CD4-positive, alpha-beta memory T cell (primary cell): ENCODE measurements around the gene GAMT. TPM values are rescaled to one million over a fixed set of nuclear protein-coding genes. Genes with fewer than 3 reads are reported as not detected.
A peak's percentile ranks its signal among the peaks of the same experiment; 100 is the strongest.
"Not testable (repeated sequence)": the region's sequence is repeated elsewhere in the genome, so short reads cannot be mapped to it uniquely, and the experiment has no call there.

ENCODE experiments used
- CTCF ChIA-PET: fragments of 350-600 bp; sonication (Branson Sonifier 250); formaldehyde crosslinking; loops from one replicate; lab custom pipeline; 2021; ENCODE audit warnings: inconsistent platforms; ENCODE audit not compliant: partially characterized antibody; lab: Charles Lee
- POLR2A ChIA-PET: fragments of 350-600 bp; sonication (Branson Sonifier 250); formaldehyde crosslinking; loops from one replicate; lab custom pipeline; 2021; ENCODE audit not compliant: partially characterized antibody; lab: Charles Lee
- DNase-seq, 5 donors: peaks; one replicate each; pipeline versions ENCODE4 v3.0.0 to v3.0.0-alpha.2; 2020 to 2022; ENCODE audit warnings: mixed read lengths in 1 of 5
- H3K27ac ChIP-seq: one replicate; pipeline ENCODE4 v1.7.0; 2013; ENCODE audit warnings: low read depth, low read length
- H3K27me3 ChIP-seq: 2 replicates; pipeline ENCODE4 v1.7.0; 2013; ENCODE audit warnings: mild to moderate bottlenecking, low read length, moderate library complexity; ENCODE audit not compliant: insufficient read depth
- H3K36me3 ChIP-seq: 2 replicates; pipeline ENCODE4 v1.7.0; 2013; ENCODE audit warnings: mild to moderate bottlenecking, low read length, moderate library complexity; ENCODE audit not compliant: insufficient read depth
- H3K4me1 ChIP-seq: 2 replicates; pipeline ENCODE4 v1.7.0; 2013; ENCODE audit warnings: mild to moderate bottlenecking, low read length, moderate library complexity; ENCODE audit not compliant: insufficient read depth
- H3K4me3 ChIP-seq, 2 donors: one replicate each; pipeline ENCODE4 v1.7.0; 2013; ENCODE audit warnings: low read length in 2 of 2, mild to moderate bottlenecking in 1 of 2
- H3K9me3 ChIP-seq, 2 donors: one replicate each; pipeline ENCODE4 v1.7.0; 2013; ENCODE audit warnings: low read length in 2 of 2, control low read depth in 1 of 2; ENCODE audit not compliant: control insufficient read depth in 1 of 2
- H3K27ac Mint-ChIP-seq, 7 donors: one replicate each; pipeline ENCODE4 v1.8.0; 2020 to 2021; ENCODE audit warnings: mixed read lengths in 7 of 7, mild to moderate bottlenecking in 6 of 7, inconsistent platforms in 3 of 7, moderate library complexity in 3 of 7
- H3K27me3 Mint-ChIP-seq, 2 donors: one replicate each; pipeline ENCODE4 v1.8.0; 2020 to 2021; ENCODE audit warnings: mixed read lengths in 2 of 2
- H3K36me3 Mint-ChIP-seq, 2 donors: one replicate each; pipeline ENCODE4 v1.8.0; 2020 to 2021; ENCODE audit warnings: mixed read lengths in 2 of 2, inconsistent platforms in 1 of 2, mild to moderate bottlenecking in 1 of 2
- H3K4me1 Mint-ChIP-seq, 4 donors: one replicate each; pipeline ENCODE4 v1.8.0; 2020 to 2021; ENCODE audit warnings: mixed read lengths in 4 of 4, mild to moderate bottlenecking in 1 of 4
- H3K4me3 Mint-ChIP-seq, 8 donors: one replicate each; pipeline ENCODE4 v1.8.0; 2020 to 2021; ENCODE audit warnings: mixed read lengths in 8 of 8, mild to moderate bottlenecking in 7 of 8, moderate library complexity in 6 of 8, inconsistent platforms in 3 of 8
- H3K9me3 Mint-ChIP-seq, 8 donors: one replicate each; pipeline ENCODE4 v1.8.0; 2020 to 2021; ENCODE audit warnings: mixed read lengths in 8 of 8, mild to moderate bottlenecking in 5 of 8, inconsistent platforms in 3 of 8, moderate library complexity in 1 of 8
- intact Hi-C: fragments of 100-400 bp; cut with micrococcal nuclease; formaldehyde crosslinking; loops from one replicate; pipeline ENCODE4 v1.15.1; 2023
- polyA plus RNA-seq, 2 donors: library from polyadenylated mRNA; unstranded; fragments of 300-500 nt; fragmentation: Illumina TruSeq; gene quantifications; one replicate each; pipeline ENCODE4 v1.2.3, GENCODE V29; 2021
- total RNA-seq, 2 experiments: library from RNA; stranded (reverse); gene quantifications; one replicate each; pipeline ENCODE4 v1.2.3, GENCODE V29; 2021

Gene GAMT
- total and polyA plus RNA-seq, 4 experiments from 2014 or later, result 15.9 to 20.3 (median 17.8) TPM

GRCh38 chr19:1420085-1420484 lies 18.7 kb upstream of the GAMT start:
- H3K27ac Mint-ChIP-seq, H3K9me3 Mint-ChIP-seq, H3K27me3 Mint-ChIP-seq, H3K27ac ChIP-seq, H3K9me3 ChIP-seq, CTCF ChIA-PET, H3K27me3 ChIP-seq, H3K4me3 Mint-ChIP-seq, intact Hi-C loops, H3K4me3 ChIP-seq, DNase-seq: not testable (repeated sequence)
- peaks cover 26% of the 10 kb centered on the region for H3K4me1 ChIP-seq
- Mint-ChIP-seq H3K36me3 (peaks cover 27 to 51% of the 10 kb centered on the region in 2 donors), H3K4me1 (peaks cover 19 to 38% (median 25%) of the 10 kb centered on the region in 4 donors)
- peaks cover 76% of the 10 kb centered on the region for H3K36me3 ChIP-seq
- POLR2A ChIA-PET, result interaction anchor here (2.0 kb wide), 1 partner anchor 12 kb away, joined by 5 read pairs; no protein-coding TSS in a partner anchor

GRCh38 chr19:1418951-1419738 lies 17.8 kb upstream of the GAMT start:
- H3K27me3 ChIP-seq, result no peaks in the 10 kb centered on the region
- Mint-ChIP-seq H3K27me3 (no peaks in the 10 kb centered on the region), H3K9me3 (peaks cover 0 to 4% (median 0%) of the 10 kb centered on the region in 8 donors), H3K4me1 (peaks cover 19 to 44% (median 29%) of the 10 kb centered on the region in 4 donors), H3K27ac (peak overlapping the region in 2 of 7 donors; percentile 17 to 38), H3K4me3 (no peak overlapping the region), H3K36me3 (peaks cover 24 to 49% of the 10 kb centered on the region in 2 donors)
- H3K27ac ChIP-seq, result no peak overlapping the region
- no peak overlapping the region for H3K4me3 ChIP-seq
- peaks cover 69% of the 10 kb centered on the region for H3K36me3 ChIP-seq
- intact Hi-C loops, result no loop called here
- CTCF ChIA-PET, result interaction anchor here (1.1 to 1.2 kb wide), 2 partner anchors 18 to 26 kb away, joined by 3 read pairs; no protein-coding TSS in a partner anchor
- no peaks in the 10 kb centered on the region for H3K9me3 ChIP-seq
- peaks cover 31% of the 10 kb centered on the region for H3K4me1 ChIP-seq
- no peak for DNase-seq
- POLR2A ChIA-PET, result interaction anchor here (2.4 kb wide), 1 partner anchor 10 kb away, joined by 10 read pairs; no protein-coding TSS in a partner anchor

- Mint-ChIP-seq H3K36me3 (peaks cover 23 to 50% of the 10 kb centered on the region in 2 donors), H3K4me3 (peak overlapping the region in 1 of 8 donors; percentile 13), H3K27ac (no peak overlapping the region), H3K9me3 (peaks cover 0 to 2% (median 0%) of the 10 kb centered on the region in 8 donors), H3K27me3 (no peaks in the 10 kb centered on the region), H3K4me1 (peaks cover 22 to 50% (median 35%) of the 10 kb centered on the region in 4 donors)
- intact Hi-C loops, result no loop called here
- Histone ChIP-seq H3K27ac (no peak overlapping the region), H3K27me3 (no peaks in the 10 kb centered on the region), H3K4me1 (peaks cover 38% of the 10 kb centered on the region), H3K4me3 (no peak overlapping the region), H3K36me3 (peaks cover 65% of the 10 kb centered on the region), H3K9me3 (no peaks in the 10 kb centered on the region)
- ChIA-PET POLR2A (interaction anchor here (2.4 kb wide), 1 partner anchor 9 kb away, joined by 10 read pairs; no protein-coding TSS in a partner anchor), CTCF (interaction anchor here (1.1 to 1.2 kb wide), 2 partner anchors 19 to 26 kb away, joined by 3 read pairs; no protein-coding TSS in a partner anchor)
- DNase-seq, result no peak
These were observed 17.1 kb upstream of the GAMT start for GRCh38 chr19:1418496-1418775.

GRCh38 chr19:1417681-1418495 lies 16.5 kb upstream of the GAMT start:
- peaks cover 67% of the 10 kb centered on the region for H3K36me3 ChIP-seq
- peak overlapping the region in 2 of 7 donors; percentile 51 to 59 for H3K27ac Mint-ChIP-seq
- peaks cover 25 to 50% (median 37%) of the 10 kb centered on the region in 4 donors for H3K4me1 Mint-ChIP-seq
- H3K4me1 ChIP-seq, result peaks cover 43% of the 10 kb centered on the region
- CTCF ChIA-PET, result no interaction called here
- POLR2A ChIA-PET, result interaction anchor here (2.4 kb wide), 1 partner anchor 9 kb away, joined by 10 read pairs; no protein-coding TSS in a partner anchor
- H3K4me3 Mint-ChIP-seq, result peak overlapping the region in 1 of 8 donors; percentile 26
- intact Hi-C loops, result no loop called here
- no peaks in the 10 kb centered on the region for H3K9me3 ChIP-seq
- H3K27ac ChIP-seq, result no peak overlapping the region
- H3K36me3 Mint-ChIP-seq, result peaks cover 18 to 47% of the 10 kb centered on the region in 2 donors
- no peak overlapping the region for H3K4me3 ChIP-seq
- no peaks in the 10 kb centered on the region for H3K27me3 ChIP-seq
- peaks cover 0 to 2% (median 0%) of the 10 kb centered on the region in 8 donors for H3K9me3 Mint-ChIP-seq
- DNase-seq, result no peak
- no peaks in the 10 kb centered on the region for H3K27me3 Mint-ChIP-seq

- no peaks in the 10 kb centered on the region for H3K27me3 ChIP-seq
- intact Hi-C loops, result no loop called here
- peaks cover 67% of the 10 kb centered on the region for H3K36me3 ChIP-seq
- no peak overlapping the region for H3K27ac ChIP-seq
- ChIA-PET CTCF (no interaction called here), POLR2A (interaction anchor here (2.4 kb wide), 1 partner anchor 8 kb away, joined by 10 read pairs; no protein-coding TSS in a partner anchor)
- no peak overlapping the region for H3K4me3 Mint-ChIP-seq
- no peaks in the 10 kb centered on the region for H3K9me3 ChIP-seq
- DNase-seq, result no peak
- peaks cover 18 to 42% of the 10 kb centered on the region in 2 donors for H3K36me3 Mint-ChIP-seq
- no peak overlapping the region for H3K4me3 ChIP-seq
- H3K27ac Mint-ChIP-seq, result peak overlapping the region in 3 of 7 donors; percentile 4 to 59 (median 51)
- H3K9me3 Mint-ChIP-seq, result peaks cover 0 to 2% (median 0%) of the 10 kb centered on the region in 8 donors
- peaks cover 51% of the 10 kb centered on the region for H3K4me1 ChIP-seq
- no peaks in the 10 kb centered on the region for H3K27me3 Mint-ChIP-seq
- peaks cover 23 to 54% (median 43%) of the 10 kb centered on the region in 4 donors for H3K4me1 Mint-ChIP-seq
These were observed 15.8 kb upstream of the GAMT start for GRCh38 chr19:1417145-1417544.

GRCh38 chr19:1416014-1416841 lies 14.9 kb upstream of the GAMT start:
- Histone ChIP-seq H3K9me3 (no peaks in the 10 kb centered on the region), H3K27ac (no peak overlapping the region), H3K4me1 (peaks cover 60% of the 10 kb centered on the region), H3K27me3 (no peaks in the 10 kb centered on the region), H3K4me3 (no peak overlapping the region), H3K36me3 (peaks cover 58% of the 10 kb centered on the region)
- Mint-ChIP-seq H3K4me1 (peaks cover 29 to 63% (median 51%) of the 10 kb centered on the region in 4 donors), H3K9me3 (peaks cover 0 to 2% (median 0%) of the 10 kb centered on the region in 8 donors), H3K36me3 (peaks cover 18 to 45% of the 10 kb centered on the region in 2 donors), H3K4me3 (peak overlapping the region in 7 of 8 donors; percentile 21 to 76 (median 34)), H3K27ac (peak overlapping the region in 6 of 7 donors; percentile 6 to 93 (median 82)), H3K27me3 (no peaks in the 10 kb centered on the region)
- CTCF ChIA-PET, result no interaction called here
- POLR2A ChIA-PET, result no interaction called here
- intact Hi-C loops, result no loop called here
- DNase-seq, result no peak
